ENCODE results near the gene GARIN6.

- TF ChIP-seq CTCF (IDR thresholded peaks at IDR 0.05; ENCODE audit: low read length) (no peak), EZH2 (IDR thresholded peaks at IDR 0.05; ENCODE audit: borderline replicate concordance, low read length) (no peak)
Measured at GRCh38 chr12:99611117-99611516, 36.4 kb upstream of the GARIN6 start.
